Gastrocnemius medialis (tissue), 4 donors: ENCODE results near the gene TNFAIP8. TPM values are rescaled to one million over a fixed set of nuclear protein-coding genes. Genes with fewer than 3 reads are reported as not detected.

ENCODE experiments used
- ATAC-seq, 2 donors: fragments of 150-250 bp; one replicate each; pipeline ENCODE4 v1.9.1; 2016
- DNase-seq, 2 donors: peaks; one replicate each; pipeline ENCODE4 v3.0.0-alpha.2; 2019
- H3K27ac ChIP-seq, 4 donors: fragments of 200-600 bp; sonication (generic); 1 replicate in 1 of 4; 2 replicates in 3 of 4; pipeline ENCODE4 v1.5.1; 2016 to 2018; ENCODE audit warnings: mild to moderate bottlenecking in 2 of 4, moderate library complexity in 1 of 4
- H3K27me3 ChIP-seq, 3 donors: fragments of 200-600 bp; sonication (generic) in 2 of 3; 1 replicate in 1 of 3; 2 replicates in 2 of 3; pipeline versions ENCODE4 v1.5.1 to v1.6.0; 2016 to 2019; ENCODE audit warnings: mild to moderate bottlenecking in 1 of 3, moderate library complexity in 1 of 3
- H3K36me3 ChIP-seq, 2 donors: fragments of 200-600 bp; sonication (generic) in 1 of 2; one replicate each; pipeline ENCODE4 v1.5.1; 2017 to 2018
- H3K4me1 ChIP-seq, 2 donors: fragments of 200-600 bp; sonication (generic) in 1 of 2; one replicate each; pipeline ENCODE4 v1.5.1; 2016 to 2017; ENCODE audit warnings: mild to moderate bottlenecking in 2 of 2
- H3K4me3 ChIP-seq, 4 donors: fragments of 200-600 bp; sonication (generic) in 3 of 4; 1 replicate in 1 of 4; 2 replicates in 3 of 4; pipeline ENCODE4 v1.5.1; 2016 to 2019; ENCODE audit warnings: mild to moderate bottlenecking in 2 of 4
- H3K9me3 ChIP-seq, 3 donors: fragments of 200-600 bp; sonication (generic) in 2 of 3; 1 replicate in 1 of 3; 2 replicates in 2 of 3; pipeline ENCODE4 v1.5.1; 2016 to 2019
- POLR2A ChIP-seq, 2 donors: fragments of 450-650 bp; IDR thresholded peaks; one replicate each; pipeline ENCODE4 v1.6.1; 2017; ENCODE audit warnings: antibody characterized with exemption in 2 of 2, mild to moderate bottlenecking in 2 of 2, moderate library complexity in 2 of 2
- in situ Hi-C, 4 donors: fragments of 200-750 bp; cut with MboI; loops; one replicate each; pipeline versions ENCODE4 v1.15.0 to v1.8.0; 2017; ENCODE audit warnings: low sequenced_read_pairs in 4 of 4
- intact Hi-C: fragments of 100-400 bp; cut with DNase I; formaldehyde crosslinking; loops from one replicate; pipeline ENCODE4 v1.15.1; 2023; ENCODE audit warnings: low total_unique reads
- total RNA-seq, 4 donors: library from RNA; depleted of rRNA; stranded (reverse); fragments of >200 nt; gene quantifications; one replicate each; pipeline versions ENCODE4 v1.1.0 to v1.2.3, GENCODE V29; 2016
- TF ChIP-seq, protein P1 (sequence below), 5 experiments: fragments of 450-650 bp in 3 of 5; fragments of 200-600 bp in 2 of 5; sonication (generic) in 2 of 5; IDR thresholded peaks in 4 of 5; conservative IDR thresholded peaks in 1 of 5; 1 replicate in 4 of 5; 2 replicates in 1 of 5; pipeline ENCODE4 v1.5.1; 2016 to 2019; ENCODE audit warnings: antibody characterized with exemption in 5 of 5, mild to moderate bottlenecking in 3 of 5, moderate library complexity in 3 of 5

Gene TNFAIP8
- total RNA-seq, 4 donors from 2014 or later: 0.20 to 5.8 (median 2.0) TPM

DNA sequence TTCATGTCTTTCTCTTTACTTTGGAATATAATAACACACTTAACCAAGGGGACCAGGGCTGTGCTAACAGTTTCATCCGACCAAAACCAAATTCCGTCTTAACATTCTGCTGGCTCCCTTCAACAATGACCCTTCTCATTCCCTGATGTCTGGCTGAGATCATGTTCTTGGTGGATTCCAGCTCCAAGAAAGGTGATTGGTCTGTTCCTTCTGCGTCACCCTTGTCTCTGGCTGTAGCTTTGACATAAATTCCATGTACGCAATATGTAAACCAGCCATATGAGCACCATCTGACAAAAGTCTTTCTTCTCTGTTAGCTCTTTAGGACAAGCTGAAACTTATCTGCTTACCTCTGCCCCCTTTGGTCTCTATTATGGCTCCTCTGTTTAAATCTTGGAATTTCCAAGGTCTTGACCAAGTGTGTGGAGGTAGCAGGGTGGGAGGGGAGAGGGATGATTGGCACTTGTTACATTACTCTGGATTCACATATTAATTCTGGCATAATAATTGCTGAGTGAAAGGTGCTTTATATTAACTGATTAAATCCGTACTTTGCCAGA is 50.8 kb downstream of the TNFAIP8 start:
- no peaks in the 10 kb centered on the region for H3K36me3 ChIP-seq
- H3K9me3 ChIP-seq: no peaks in the 10 kb centered on the region
- in situ Hi-C loops (loop anchor here in 1 of 4 donors (25.0 kb wide), 1 partner anchor 419 kb away; the partner anchor contains the start of gene DTWD2), intact Hi-C loops (no loop called here)
- TF ChIP-seq, protein P1, sequence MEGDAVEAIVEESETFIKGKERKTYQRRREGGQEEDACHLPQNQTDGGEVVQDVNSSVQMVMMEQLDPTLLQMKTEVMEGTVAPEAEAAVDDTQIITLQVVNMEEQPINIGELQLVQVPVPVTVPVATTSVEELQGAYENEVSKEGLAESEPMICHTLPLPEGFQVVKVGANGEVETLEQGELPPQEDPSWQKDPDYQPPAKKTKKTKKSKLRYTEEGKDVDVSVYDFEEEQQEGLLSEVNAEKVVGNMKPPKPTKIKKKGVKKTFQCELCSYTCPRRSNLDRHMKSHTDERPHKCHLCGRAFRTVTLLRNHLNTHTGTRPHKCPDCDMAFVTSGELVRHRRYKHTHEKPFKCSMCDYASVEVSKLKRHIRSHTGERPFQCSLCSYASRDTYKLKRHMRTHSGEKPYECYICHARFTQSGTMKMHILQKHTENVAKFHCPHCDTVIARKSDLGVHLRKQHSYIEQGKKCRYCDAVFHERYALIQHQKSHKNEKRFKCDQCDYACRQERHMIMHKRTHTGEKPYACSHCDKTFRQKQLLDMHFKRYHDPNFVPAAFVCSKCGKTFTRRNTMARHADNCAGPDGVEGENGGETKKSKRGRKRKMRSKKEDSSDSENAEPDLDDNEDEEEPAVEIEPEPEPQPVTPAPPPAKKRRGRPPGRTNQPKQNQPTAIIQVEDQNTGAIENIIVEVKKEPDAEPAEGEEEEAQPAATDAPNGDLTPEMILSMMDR (IDR thresholded peaks at IDR 0.05 in 4 of 5, conservative IDR thresholded peaks at IDR 0.05 in 1 of 5): no peak
- no peak for TF ChIP-seq POLR2A (IDR thresholded peaks at IDR 0.05)
- ATAC-seq: no peak
- no peak overlapping the region for H3K4me3 ChIP-seq
- no peak for DNase-seq
- no peaks in the 10 kb centered on the region for H3K27me3 ChIP-seq
- H3K4me1 ChIP-seq: peaks cover 0 to 2% of the 10 kb centered on the region in 2 donors
- H3K27ac ChIP-seq: no peak overlapping the region

DNA sequence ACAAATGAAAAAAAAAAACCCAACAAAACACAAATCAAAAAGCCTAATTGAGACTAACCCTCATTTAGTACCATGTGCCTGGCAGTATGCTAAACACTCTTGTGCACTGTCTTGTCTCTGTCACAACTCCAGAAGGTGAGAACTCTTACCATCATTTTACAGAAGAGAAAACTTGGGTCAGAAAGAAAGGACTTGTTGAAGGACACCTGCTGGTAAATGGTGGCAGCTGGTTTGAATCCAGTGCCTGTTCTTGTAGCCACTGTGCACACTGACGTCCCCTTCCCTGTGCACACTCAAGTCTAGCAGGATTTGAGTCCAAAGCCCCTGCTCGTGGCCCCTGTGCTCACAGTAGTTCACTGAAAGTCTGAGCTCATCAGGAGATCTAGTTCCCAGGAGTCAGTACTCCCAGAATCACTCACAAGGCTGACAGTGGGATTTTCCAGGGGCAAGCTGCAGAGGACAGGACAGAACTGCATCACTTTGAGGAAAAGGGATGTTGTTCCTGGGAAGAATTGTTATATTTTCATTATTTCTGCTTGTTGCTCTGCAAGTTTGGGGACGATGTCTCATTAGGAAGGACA is 53.5 kb downstream of the TNFAIP8 start:
- no peak for TF ChIP-seq POLR2A (IDR thresholded peaks at IDR 0.05)
- TF ChIP-seq, protein P1 (IDR thresholded peaks at IDR 0.05 in 4 of 5, conservative IDR thresholded peaks at IDR 0.05 in 1 of 5): no peak
- DNase-seq (no peak), ATAC-seq (no peak)
- Histone ChIP-seq H3K4me1 (peaks cover 0 to 5% of the 10 kb centered on the region in 2 donors), H3K4me3 (no peak overlapping the region), H3K27ac (no peak overlapping the region), H3K27me3 (no peaks in the 10 kb centered on the region), H3K9me3 (no peaks in the 10 kb centered on the region), H3K36me3 (no peaks in the 10 kb centered on the region)
- intact Hi-C loops: no loop called here
- in situ Hi-C loops: loop anchor here in 1 of 4 donors (25.0 kb wide), 1 partner anchor 422 kb away; the partner anchor contains the start of gene DTWD2

DNA sequence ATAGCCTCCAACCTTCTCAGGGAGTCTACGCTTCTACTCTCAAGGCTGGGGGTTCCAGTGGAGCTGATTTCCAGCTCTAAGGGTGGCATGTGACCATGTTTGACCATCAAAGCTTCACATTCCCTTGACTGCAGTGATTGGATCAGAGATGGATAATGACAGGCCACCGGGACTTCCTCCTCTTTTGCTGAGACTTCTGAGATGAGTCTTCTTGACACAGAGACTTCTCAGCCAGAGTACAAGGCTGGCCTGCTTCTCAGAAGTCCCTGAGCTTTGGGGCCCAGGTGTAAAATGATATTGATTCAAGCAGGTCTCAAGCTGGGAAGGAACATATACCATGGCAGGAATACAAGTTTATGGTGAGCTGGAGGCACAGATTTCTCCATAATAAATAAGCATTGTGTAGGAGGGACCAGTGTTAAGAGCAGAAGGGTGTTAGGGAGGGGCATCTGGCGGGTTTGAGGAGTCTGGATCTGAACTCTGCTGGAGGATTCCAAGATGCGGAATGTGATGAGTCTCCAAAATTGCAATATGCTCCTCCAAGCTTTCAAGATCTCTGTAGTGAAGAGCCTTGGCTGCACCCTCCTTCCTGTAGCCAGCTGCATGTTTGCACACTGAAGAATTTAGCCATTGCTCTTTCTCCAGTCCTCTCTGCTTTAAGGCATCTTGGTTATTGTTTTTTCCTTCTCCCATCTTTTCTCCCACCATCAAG is 54.8 kb downstream of the TNFAIP8 start:
- Histone ChIP-seq H3K36me3 (no peaks in the 10 kb centered on the region), H3K4me3 (no peak overlapping the region), H3K4me1 (peaks cover 0 to 5% of the 10 kb centered on the region in 2 donors), H3K27ac (no peak overlapping the region), H3K27me3 (no peaks in the 10 kb centered on the region), H3K9me3 (no peaks in the 10 kb centered on the region)
- no peak for TF ChIP-seq POLR2A (IDR thresholded peaks at IDR 0.05)
- TF ChIP-seq, protein P1 (IDR thresholded peaks at IDR 0.05 in 4 of 5, conservative IDR thresholded peaks at IDR 0.05 in 1 of 5): no peak
- in situ Hi-C loops (loop anchor here (5.0 to 25.0 kb wide), 3 partner anchors 423 to 426 kb away; partner anchors contain the start of gene DTWD2 (in 4 of the 4)), intact Hi-C loops (loop anchor here (5.0 kb wide), 1 partner anchor 143 kb away; no protein-coding TSS in a partner anchor)
- no peak for DNase-seq
- no peak for ATAC-seq

DNA sequence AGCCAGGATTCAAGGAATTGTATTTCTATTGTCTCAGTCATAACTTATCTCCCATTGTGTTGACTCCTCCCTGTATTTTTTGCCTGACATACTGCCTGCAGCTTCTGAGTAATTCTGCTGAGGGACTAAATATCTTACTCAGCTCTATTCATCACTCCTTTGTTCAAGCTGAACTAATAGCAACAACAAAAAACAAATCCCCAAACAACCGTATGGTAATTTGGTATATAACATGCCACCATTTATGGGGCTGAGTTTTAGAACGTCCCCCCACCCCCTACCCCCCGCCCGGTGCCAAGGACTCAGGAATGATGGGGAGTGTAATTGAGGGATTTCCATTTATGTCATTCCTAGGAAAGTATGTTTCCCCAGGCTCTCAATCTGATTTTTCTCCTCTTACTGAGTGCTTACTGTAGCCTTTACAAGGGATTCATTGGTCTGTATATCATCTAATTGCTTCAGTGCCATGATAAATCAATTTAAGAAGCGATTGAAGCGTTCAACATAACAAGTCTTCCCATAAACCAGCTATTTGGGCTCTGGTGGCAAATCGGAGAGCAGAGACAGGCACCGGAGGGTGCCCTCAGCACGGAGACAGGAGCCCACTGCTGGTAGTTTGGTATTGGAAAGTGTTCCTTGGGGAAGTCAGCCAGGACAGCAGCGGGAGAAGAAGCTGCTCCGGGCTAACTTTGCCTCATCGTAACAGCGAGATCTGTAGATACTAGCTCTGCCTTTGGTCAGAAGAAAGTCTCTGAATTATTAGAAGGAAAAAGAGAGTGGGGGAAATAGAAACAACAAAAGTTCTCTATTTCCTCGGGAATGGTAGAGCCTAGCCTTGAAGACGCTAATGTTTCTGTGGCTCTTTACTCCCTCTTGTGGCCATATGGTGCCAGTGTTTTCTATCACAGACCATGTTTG is 55.8 kb downstream of the TNFAIP8 start:
- Histone ChIP-seq H3K4me3 (peak overlapping the region; percentile 59 to 67 (median 62)), H3K27ac (peak overlapping the region in 2 of 4 donors; percentile 10 to 38), H3K9me3 (no peaks in the 10 kb centered on the region), H3K36me3 (no peaks in the 10 kb centered on the region), H3K4me1 (peaks cover 0 to 5% of the 10 kb centered on the region in 2 donors), H3K27me3 (no peaks in the 10 kb centered on the region)
- no peak for TF ChIP-seq POLR2A (IDR thresholded peaks at IDR 0.05)
- TF ChIP-seq, protein P1 (IDR thresholded peaks at IDR 0.05 in 4 of 5, conservative IDR thresholded peaks at IDR 0.05 in 1 of 5): peak; percentile 82 to 93 (median 83)
- ATAC-seq: peak; percentile 91 to 99
- intact Hi-C loops (loop anchor here (1.0 to 5.0 kb wide), 2 partner anchors 144 to 423 kb away; partner anchors contain the start of gene DTWD2), in situ Hi-C loops (loop anchor here (5.0 to 25.0 kb wide), 3 partner anchors 424 to 427 kb away; partner anchors contain the start of gene DTWD2 (in 4 of the 4))
- peak; percentile 7 to 29 for DNase-seq
